Osteocyte (in vitro differentiated cells): ENCODE results near the gene CNTNAP2. TPM values are rescaled to one million over a fixed set of nuclear protein-coding genes. Genes with fewer than 3 reads are reported as not detected.
A peak's percentile ranks its signal among the peaks of the same experiment; 100 is the strongest.

Experiments used
- DNase-seq: peaks from one replicate; pipeline ENCODE4 v3.0.0; 2021; ENCODE audit warnings: mixed read lengths; ENCODE audit not compliant: unreplicated experiment; ENCODE audit errors: extremely low spot score
- H3K27ac Mint-ChIP-seq: one replicate; pipeline ENCODE4 v1.8.0; 2021; ENCODE audit warnings: mild to moderate bottlenecking, mixed read lengths; ENCODE audit not compliant: unreplicated experiment
- H3K27me3 Mint-ChIP-seq: one replicate; pipeline ENCODE4 v1.8.0; 2021; ENCODE audit warnings: mixed read lengths; ENCODE audit not compliant: unreplicated experiment
- H3K36me3 Mint-ChIP-seq: one replicate; pipeline ENCODE4 v1.8.0; 2021; ENCODE audit warnings: mixed read lengths; ENCODE audit not compliant: unreplicated experiment
- H3K4me1 Mint-ChIP-seq: one replicate; pipeline ENCODE4 v1.8.0; 2021; ENCODE audit warnings: mixed read lengths; ENCODE audit not compliant: unreplicated experiment
- H3K4me3 Mint-ChIP-seq: one replicate; pipeline ENCODE4 v1.8.0; 2021; ENCODE audit warnings: mild to moderate bottlenecking, moderate library complexity, mixed read lengths; ENCODE audit not compliant: unreplicated experiment
- H3K9me3 Mint-ChIP-seq: one replicate; pipeline ENCODE4 v1.8.0; 2021; ENCODE audit warnings: mixed read lengths; ENCODE audit not compliant: unreplicated experiment
- CTCF ChIP-seq: fragments of 200-600 bp; sonication (generic); IDR thresholded peaks from 2 replicates; pipeline ENCODE4 v1.5.0; 2021; ENCODE audit warnings: antibody characterized with exemption, mild to moderate bottlenecking, moderate library complexity
- total RNA-seq: library from RNA; stranded (reverse); gene quantifications from 2 replicates; pipeline ENCODE4 v1.2.1, GENCODE V29; 2021

Gene CNTNAP2
- total RNA-seq, 1 donor from 2014 or later = 1.4 TPM

DNA sequence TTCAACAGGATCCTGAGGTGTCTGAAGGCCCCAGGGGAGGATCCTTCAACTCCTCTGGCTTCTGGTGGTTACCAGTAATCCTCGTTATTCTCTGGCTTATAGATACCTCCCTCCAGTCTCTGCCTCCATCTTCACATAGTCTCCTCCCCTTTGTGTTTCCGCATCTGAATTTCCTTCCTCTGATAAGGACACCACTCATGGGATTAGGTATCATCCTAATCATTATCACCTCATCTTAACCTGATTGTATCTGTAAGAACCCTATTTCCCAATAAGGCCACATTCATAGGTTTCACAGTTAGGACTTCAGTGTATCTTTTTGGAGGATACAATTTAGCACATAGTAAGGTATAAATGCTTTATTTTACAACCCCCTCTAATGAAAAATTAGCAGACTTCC is 1189.2 kb downstream of the CNTNAP2 start:
- no peak for DNase-seq
- Mint-ChIP-seq H3K27ac (no peak overlapping the region), H3K9me3 (no peaks in the 10 kb centered on the region), H3K36me3 (no peaks in the 10 kb centered on the region), H3K4me1 (peaks cover under 1% of the 10 kb centered on the region), H3K27me3 (no peaks in the 10 kb centered on the region), H3K4me3 (no peak overlapping the region)
- no peak for TF ChIP-seq CTCF

DNA sequence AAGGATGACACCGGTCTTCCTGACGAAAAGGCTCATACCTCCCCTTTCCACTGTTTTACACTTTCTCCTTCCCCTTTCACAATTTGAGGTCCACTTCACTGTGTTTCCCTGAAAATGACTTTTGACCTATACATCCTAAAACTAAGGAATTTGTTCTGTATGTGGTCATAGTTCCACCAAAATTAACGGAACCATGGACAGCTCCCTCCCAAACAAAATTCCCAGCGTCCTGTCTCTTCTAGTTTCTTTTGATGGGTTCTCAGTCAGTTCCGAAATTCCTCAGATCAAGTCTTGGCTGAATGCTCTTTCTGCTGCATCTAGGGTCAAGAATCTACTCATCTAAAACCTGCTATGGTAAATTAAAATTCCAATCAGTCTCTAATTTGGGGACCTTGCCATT is 1191.9 kb downstream of the CNTNAP2 start:
- H3K9me3 Mint-ChIP-seq = no peaks in the 10 kb centered on the region
- H3K27me3 Mint-ChIP-seq = no peaks in the 10 kb centered on the region
- no peak for DNase-seq
- no peak for TF ChIP-seq CTCF
- H3K36me3 Mint-ChIP-seq = no peaks in the 10 kb centered on the region
- peaks cover 9% of the 10 kb centered on the region for H3K4me1 Mint-ChIP-seq
- no peak overlapping the region for H3K27ac Mint-ChIP-seq
- no peak overlapping the region for H3K4me3 Mint-ChIP-seq

DNA sequence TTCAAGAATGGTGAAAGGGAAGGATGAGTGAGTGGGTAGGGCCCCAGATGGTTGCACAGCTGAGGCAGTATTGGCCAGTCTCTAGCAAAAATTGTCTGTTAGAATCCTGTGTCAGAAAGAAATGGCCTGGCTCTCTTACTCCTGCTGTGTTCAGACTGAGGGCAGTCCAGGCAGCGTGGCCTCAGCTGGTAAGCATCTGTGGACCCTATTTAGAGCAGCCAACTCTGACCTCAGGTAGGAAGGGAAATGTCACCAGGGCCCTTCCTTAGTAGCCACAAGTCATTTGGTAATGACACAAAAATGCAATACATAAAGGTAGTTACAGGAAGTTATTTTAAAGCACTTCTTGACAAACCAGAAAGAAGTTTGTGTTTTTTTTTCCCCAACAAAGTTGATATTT is 1194.7 kb downstream of the CNTNAP2 start:
- Mint-ChIP-seq H3K27ac (peak overlapping the region; percentile 55), H3K27me3 (no peaks in the 10 kb centered on the region), H3K9me3 (peaks cover 13% of the 10 kb centered on the region), H3K4me1 (peaks cover 9% of the 10 kb centered on the region), H3K36me3 (no peaks in the 10 kb centered on the region), H3K4me3 (no peak overlapping the region)
- TF ChIP-seq CTCF = no peak
- DNase-seq = no peak

DNA sequence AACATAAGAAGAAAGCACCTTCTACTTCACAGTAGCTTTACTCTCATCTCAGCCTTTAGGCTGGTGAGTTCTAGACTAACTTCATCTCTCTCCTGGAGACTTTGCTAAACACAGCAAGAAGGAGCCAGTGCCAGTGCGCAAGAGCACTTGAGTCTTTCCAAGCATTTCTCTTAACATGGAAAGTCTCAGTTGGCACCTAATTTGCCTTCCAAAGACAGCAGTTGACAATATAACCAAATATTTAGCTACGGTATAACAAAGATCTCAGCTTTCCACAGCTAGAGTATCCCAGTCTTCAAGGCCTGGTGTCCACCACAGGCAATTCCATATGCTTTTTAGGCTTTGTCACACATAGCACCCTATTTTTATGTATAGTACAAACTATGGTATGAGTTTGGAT is 1204.9 kb downstream of the CNTNAP2 start:
- H3K36me3 Mint-ChIP-seq = no peaks in the 10 kb centered on the region
- no peak for DNase-seq
- no peak for TF ChIP-seq CTCF
- H3K4me3 Mint-ChIP-seq = no peak overlapping the region
- H3K9me3 Mint-ChIP-seq = peaks cover 4% of the 10 kb centered on the region
- H3K27me3 Mint-ChIP-seq = no peaks in the 10 kb centered on the region
- no peak overlapping the region for H3K27ac Mint-ChIP-seq
- H3K4me1 Mint-ChIP-seq = peaks cover 2% of the 10 kb centered on the region

DNA sequence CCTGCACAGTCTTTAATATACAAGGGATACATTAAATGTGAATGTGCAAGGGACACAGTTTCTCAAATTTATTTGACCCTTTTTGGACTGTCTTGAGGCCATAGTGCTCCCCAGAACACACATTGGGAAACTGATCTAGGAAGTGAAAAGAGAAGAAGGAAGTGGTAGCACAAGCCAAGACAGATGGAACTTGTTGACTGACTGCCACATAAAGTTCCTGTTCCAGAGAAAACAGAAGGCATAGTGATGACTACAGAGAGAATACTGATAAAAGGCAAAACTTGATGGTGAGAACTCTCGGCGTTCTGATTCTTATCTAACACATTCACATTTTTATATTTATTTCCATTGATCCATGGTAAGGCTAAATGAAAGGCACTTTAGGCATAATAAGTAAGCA is 1216.4 kb downstream of the CNTNAP2 start:
- peaks cover 9% of the 10 kb centered on the region for H3K9me3 Mint-ChIP-seq
- H3K27ac Mint-ChIP-seq = no peak overlapping the region
- no peaks in the 10 kb centered on the region for H3K27me3 Mint-ChIP-seq
- H3K4me1 Mint-ChIP-seq = no peaks in the 10 kb centered on the region
- no peaks in the 10 kb centered on the region for H3K36me3 Mint-ChIP-seq
- no peak for TF ChIP-seq CTCF
- no peak for DNase-seq
- no peak overlapping the region for H3K4me3 Mint-ChIP-seq
